Nephron progenitor cell (in vitro differentiated cells): ENCODE results near the gene STOX2.

Source experiments
- DNase-seq: peaks from one replicate; pipeline ENCODE4 v3.0.0; 2021
- H3K27ac Mint-ChIP-seq: 2 replicates; pipeline ENCODE4 v1.8.0; 2021; ENCODE audit warnings: mild to moderate bottlenecking, moderate library complexity, mixed read lengths
- H3K27me3 Mint-ChIP-seq: 2 replicates; pipeline ENCODE4 v1.8.0; 2021; ENCODE audit warnings: mild to moderate bottlenecking, low read depth, mixed read lengths; ENCODE audit not compliant: poor library complexity
- H3K36me3 Mint-ChIP-seq: 2 replicates; pipeline ENCODE4 v1.8.0; 2021; ENCODE audit warnings: low read depth, mixed read lengths
- H3K4me1 Mint-ChIP-seq: 2 replicates; pipeline ENCODE4 v1.8.0; 2021; ENCODE audit warnings: mixed read lengths
- H3K4me3 Mint-ChIP-seq: 2 replicates; pipeline ENCODE4 v1.8.0; 2021; ENCODE audit warnings: mild to moderate bottlenecking, moderate library complexity, mixed read lengths
- H3K9me3 Mint-ChIP-seq: 2 replicates; pipeline ENCODE4 v1.8.0; 2021; ENCODE audit warnings: mild to moderate bottlenecking, moderate library complexity, mixed read lengths
- TF ChIP-seq, protein P1 (sequence below): fragments of 200-600 bp; sonication (generic); IDR thresholded peaks from 2 replicates; pipeline ENCODE4 v1.5.0; 2021; ENCODE audit warnings: antibody characterized with exemption

STOX2 gene

DNA sequence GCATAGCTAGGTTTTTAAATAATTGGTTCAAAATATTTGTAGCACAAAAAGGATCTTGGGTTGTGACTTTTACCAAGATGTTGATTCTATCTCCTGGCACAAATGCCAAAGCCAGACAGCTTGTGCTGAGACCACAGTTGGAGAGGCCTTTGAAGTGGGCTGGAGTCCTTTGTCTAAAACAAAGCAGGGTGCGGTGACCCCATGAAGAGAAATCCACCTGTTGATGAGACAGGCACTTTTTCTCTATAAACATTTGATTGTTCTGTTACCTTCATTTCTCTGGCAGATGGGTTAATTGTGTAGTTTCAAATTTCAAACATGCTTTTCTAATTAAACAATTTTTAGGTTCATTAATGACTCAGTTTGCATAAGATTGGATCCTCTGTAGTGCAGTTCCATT lies 56.7 kb downstream of the STOX2 start:
- H3K4me1 Mint-ChIP-seq = peaks cover 26% of the 10 kb centered on the region
- H3K27ac Mint-ChIP-seq = no peak overlapping the region
- H3K9me3 Mint-ChIP-seq = no peaks in the 10 kb centered on the region
- peaks cover 5% of the 10 kb centered on the region for H3K36me3 Mint-ChIP-seq
- TF ChIP-seq, protein P1, sequence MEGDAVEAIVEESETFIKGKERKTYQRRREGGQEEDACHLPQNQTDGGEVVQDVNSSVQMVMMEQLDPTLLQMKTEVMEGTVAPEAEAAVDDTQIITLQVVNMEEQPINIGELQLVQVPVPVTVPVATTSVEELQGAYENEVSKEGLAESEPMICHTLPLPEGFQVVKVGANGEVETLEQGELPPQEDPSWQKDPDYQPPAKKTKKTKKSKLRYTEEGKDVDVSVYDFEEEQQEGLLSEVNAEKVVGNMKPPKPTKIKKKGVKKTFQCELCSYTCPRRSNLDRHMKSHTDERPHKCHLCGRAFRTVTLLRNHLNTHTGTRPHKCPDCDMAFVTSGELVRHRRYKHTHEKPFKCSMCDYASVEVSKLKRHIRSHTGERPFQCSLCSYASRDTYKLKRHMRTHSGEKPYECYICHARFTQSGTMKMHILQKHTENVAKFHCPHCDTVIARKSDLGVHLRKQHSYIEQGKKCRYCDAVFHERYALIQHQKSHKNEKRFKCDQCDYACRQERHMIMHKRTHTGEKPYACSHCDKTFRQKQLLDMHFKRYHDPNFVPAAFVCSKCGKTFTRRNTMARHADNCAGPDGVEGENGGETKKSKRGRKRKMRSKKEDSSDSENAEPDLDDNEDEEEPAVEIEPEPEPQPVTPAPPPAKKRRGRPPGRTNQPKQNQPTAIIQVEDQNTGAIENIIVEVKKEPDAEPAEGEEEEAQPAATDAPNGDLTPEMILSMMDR = no peak
- no peaks in the 10 kb centered on the region for H3K27me3 Mint-ChIP-seq
- DNase-seq = no peak
- H3K4me3 Mint-ChIP-seq = no peak overlapping the region

- Mint-ChIP-seq H3K4me3 (no peak overlapping the region), H3K4me1 (peaks cover 32% of the 10 kb centered on the region), H3K9me3 (no peaks in the 10 kb centered on the region), H3K27me3 (no peaks in the 10 kb centered on the region), H3K27ac (no peak overlapping the region), H3K36me3 (peaks cover 11% of the 10 kb centered on the region)
- TF ChIP-seq, protein P1 = no peak
- no peak for DNase-seq
Observed at GRCh38 chr4:183962419-183962818, 57.3 kb downstream of the STOX2 start.

DNA sequence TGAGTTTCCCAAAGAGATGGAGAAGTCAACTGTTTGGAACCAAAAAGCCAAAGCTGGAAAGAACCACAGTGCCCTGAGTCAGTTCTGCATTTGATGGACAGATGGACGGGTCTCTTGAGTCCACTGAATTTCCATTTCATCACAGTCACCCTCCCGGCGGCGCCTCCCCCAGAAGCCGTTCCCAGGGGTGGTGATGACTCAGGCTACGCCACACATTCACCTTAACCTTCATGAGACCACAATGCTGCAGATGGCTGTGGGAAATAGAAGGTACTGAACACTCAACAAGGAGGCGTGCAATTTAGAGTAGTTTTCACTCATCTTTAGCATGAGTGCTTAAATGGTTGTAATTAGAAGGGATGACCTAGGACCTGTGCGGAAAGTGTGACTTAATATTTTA lies 61.3 kb downstream of the STOX2 start:
- Mint-ChIP-seq H3K27me3 (no peaks in the 10 kb centered on the region), H3K4me3 (no peak overlapping the region), H3K27ac (no peak overlapping the region)

DNA sequence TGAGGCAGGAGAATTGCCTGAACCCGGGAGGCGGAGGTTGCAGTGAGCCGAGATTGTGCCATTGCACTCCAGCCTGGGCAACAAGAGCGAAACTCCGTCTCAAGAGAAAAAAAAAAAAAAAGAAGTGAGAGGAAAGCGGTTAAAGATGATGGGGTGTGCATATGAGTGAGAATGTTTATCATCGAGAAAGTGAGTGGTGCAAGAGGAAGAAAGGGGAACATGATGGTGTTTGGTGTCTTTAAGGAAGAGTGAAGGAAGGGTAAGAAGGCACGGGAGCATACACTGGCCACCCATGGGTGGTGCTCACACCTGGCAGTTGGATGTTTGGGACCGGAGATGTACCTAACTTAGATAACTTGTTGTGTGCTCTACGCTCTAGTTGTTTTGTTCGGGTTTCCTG lies 62.2 kb downstream of the STOX2 start:
- DNase-seq = no peak
- TF ChIP-seq, protein P1 = no peak
- no peak overlapping the region for H3K27ac Mint-ChIP-seq
- peaks cover 14% of the 10 kb centered on the region for H3K36me3 Mint-ChIP-seq
- H3K4me3 Mint-ChIP-seq = no peak overlapping the region
- H3K9me3 Mint-ChIP-seq = peaks cover 2% of the 10 kb centered on the region
- peaks cover 52% of the 10 kb centered on the region for H3K4me1 Mint-ChIP-seq
- no peaks in the 10 kb centered on the region for H3K27me3 Mint-ChIP-seq

More for the DNA sequence above, 61.3 kb downstream of the STOX2 start:
- Mint-ChIP-seq H3K9me3 (no peaks in the 10 kb centered on the region), H3K4me1 (peaks cover 52% of the 10 kb centered on the region), H3K36me3 (peaks cover 14% of the 10 kb centered on the region)
- no peak for DNase-seq
- TF ChIP-seq, protein P1 = no peak

DNA sequence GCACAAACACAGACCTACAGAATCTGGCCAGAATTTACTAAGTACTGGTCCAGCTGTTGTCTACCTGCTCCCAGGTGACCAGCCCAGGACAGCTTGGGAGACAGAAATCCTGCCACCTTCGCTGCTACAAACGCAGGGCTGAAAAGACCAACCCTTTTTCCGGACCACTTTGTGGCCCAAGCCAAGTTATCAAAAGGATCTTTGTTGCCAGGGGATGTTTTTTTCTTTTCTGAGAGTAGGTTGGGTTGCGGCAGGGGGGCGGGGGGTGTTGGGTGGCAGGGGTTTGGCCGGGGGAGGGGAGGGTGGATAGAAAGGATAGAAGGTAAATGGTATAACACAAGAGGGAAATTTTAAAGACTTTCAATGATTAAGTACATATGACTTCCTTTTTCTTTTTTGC lies 63.4 kb downstream of the STOX2 start:
- Mint-ChIP-seq H3K27ac (peak overlapping the region; percentile 91), H3K4me3 (no peak overlapping the region), H3K27me3 (no peaks in the 10 kb centered on the region), H3K4me1 (peaks cover 47% of the 10 kb centered on the region), H3K9me3 (peaks cover 14% of the 10 kb centered on the region), H3K36me3 (peaks cover 26% of the 10 kb centered on the region)
- no peak for DNase-seq
- TF ChIP-seq, protein P1 = no peak

GRCh38 chr4:183968931-183969330 lies 63.8 kb downstream of the STOX2 start:
- H3K27me3 Mint-ChIP-seq = no peaks in the 10 kb centered on the region
- no peak overlapping the region for H3K4me3 Mint-ChIP-seq
- H3K36me3 Mint-ChIP-seq = peaks cover 30% of the 10 kb centered on the region

More at GRCh38 chr4:183968931-183969330, 63.8 kb downstream of the STOX2 start:
- TF ChIP-seq, protein P1 = no peak
- DNase-seq = no peak
- H3K4me1 Mint-ChIP-seq = peaks cover 46% of the 10 kb centered on the region
- H3K27ac Mint-ChIP-seq = peak overlapping the region; percentile 82
- H3K9me3 Mint-ChIP-seq = peaks cover 19% of the 10 kb centered on the region
